Bronchial epithelial cell (primary cell): ENCODE measurements around the gene COPS6. TPM values are rescaled to one million over a fixed set of nuclear protein-coding genes. Genes with fewer than 3 reads are reported as not detected.

ENCODE experiments used
- DNase-seq: peaks from one replicate; pipeline ENCODE4 v3.0.0-alpha.2; 2010; ENCODE audit warnings: low read depth
- FAIRE-seq: peaks from 2 replicates; lab custom pipeline; 2011; peaks lifted over from hg19 to GRCh38; lab: Jason Lieb, UNC
- H3K27me3 ChIP-seq: 2 replicates; pipeline ENCODE4 v1.5.1; 2011; ENCODE audit warnings: low read length; ENCODE audit not compliant: control insufficient read depth, insufficient read depth
- H3K36me3 ChIP-seq: 2 replicates; pipeline ENCODE4 v1.5.1; 2011; ENCODE audit warnings: low read length; ENCODE audit not compliant: control insufficient read depth, insufficient read depth
- H3K4me3 ChIP-seq: 2 replicates; pipeline ENCODE4 v1.5.1; 2011; ENCODE audit warnings: mild to moderate bottlenecking, low read depth, low read length, control low read depth
- total RNA-seq: library from RNA; depleted of rRNA; stranded (reverse); fragments of >200 nt; gene quantifications from 2 replicates; pipeline ENCODE4 v1.2.1, GENCODE V29; 2014
- TF ChIP-seq, protein P1 (sequence below): IDR thresholded peaks from 2 replicates; pipeline ENCODE4 v1.5.1; 2011; ENCODE audit warnings: mild to moderate bottlenecking, moderate library complexity, low read length, control low read depth, inconsistent platforms; ENCODE audit not compliant: insufficient read depth, severe bottlenecking

The COPS6 gene
- total RNA-seq, 1 donor from 2014 or later = 60.0 TPM

DNA sequence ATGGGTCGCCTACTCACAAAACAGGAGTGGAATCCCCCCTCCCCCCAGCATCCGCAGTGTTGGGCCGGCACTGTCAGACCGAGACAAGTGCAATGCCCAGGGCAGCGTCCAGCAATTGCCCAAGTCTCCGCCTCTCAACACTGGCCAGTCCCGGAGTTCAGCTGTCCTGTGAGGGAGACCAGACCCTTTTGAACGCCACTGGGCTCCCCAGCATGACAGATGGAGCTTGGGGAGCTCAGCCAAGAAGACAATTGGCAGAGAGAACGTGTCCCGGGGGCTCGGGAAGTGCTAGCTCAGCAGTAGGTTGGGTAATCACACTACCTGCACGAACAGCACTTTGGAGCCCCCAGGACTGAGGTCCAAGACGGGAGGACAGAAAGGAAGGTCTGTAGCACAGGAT, 4.7 kb downstream of the COPS6 start:
- TF ChIP-seq, protein P1, sequence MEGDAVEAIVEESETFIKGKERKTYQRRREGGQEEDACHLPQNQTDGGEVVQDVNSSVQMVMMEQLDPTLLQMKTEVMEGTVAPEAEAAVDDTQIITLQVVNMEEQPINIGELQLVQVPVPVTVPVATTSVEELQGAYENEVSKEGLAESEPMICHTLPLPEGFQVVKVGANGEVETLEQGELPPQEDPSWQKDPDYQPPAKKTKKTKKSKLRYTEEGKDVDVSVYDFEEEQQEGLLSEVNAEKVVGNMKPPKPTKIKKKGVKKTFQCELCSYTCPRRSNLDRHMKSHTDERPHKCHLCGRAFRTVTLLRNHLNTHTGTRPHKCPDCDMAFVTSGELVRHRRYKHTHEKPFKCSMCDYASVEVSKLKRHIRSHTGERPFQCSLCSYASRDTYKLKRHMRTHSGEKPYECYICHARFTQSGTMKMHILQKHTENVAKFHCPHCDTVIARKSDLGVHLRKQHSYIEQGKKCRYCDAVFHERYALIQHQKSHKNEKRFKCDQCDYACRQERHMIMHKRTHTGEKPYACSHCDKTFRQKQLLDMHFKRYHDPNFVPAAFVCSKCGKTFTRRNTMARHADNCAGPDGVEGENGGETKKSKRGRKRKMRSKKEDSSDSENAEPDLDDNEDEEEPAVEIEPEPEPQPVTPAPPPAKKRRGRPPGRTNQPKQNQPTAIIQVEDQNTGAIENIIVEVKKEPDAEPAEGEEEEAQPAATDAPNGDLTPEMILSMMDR = no peak
- no peak for FAIRE-seq
- Histone ChIP-seq H3K27me3 (no peaks in the 10 kb centered on the region), H3K4me3 (no peak overlapping the region), H3K36me3 (peaks cover 56% of the 10 kb centered on the region)
- no peak for DNase-seq

DNA sequence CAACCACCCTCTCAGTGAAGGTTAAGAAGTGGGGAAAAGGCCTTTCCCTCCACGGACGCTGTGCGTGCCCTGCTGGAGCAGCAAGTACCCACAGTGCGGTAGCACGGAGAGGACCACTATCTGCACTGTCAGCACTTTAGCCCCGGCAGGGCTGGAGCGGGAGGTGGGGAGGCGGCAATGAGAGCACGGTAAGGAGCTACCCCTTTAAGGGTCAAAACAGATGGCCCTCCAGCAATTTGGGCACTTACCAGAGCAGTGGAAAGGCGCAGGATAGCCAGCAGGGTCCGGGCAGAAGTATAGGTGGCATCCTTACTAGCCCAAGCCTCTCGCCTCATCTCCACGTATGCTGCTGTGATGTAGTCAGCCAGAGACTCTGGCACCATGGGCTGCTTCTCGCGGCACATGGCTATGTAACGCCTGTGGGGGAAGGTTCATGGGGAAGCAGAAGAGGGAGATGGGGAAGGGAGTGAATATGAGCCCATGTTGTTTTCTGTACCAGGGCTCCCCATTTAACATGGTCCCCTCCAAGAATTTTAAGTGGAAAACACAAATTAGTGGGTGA, 5.2 kb downstream of the COPS6 start:
- H3K27me3 ChIP-seq = no peaks in the 10 kb centered on the region
- H3K36me3 ChIP-seq = peaks cover 57% of the 10 kb centered on the region
- no peak for DNase-seq
- H3K4me3 ChIP-seq = no peak overlapping the region
- TF ChIP-seq, protein P1 = no peak
- FAIRE-seq = no peak

DNA sequence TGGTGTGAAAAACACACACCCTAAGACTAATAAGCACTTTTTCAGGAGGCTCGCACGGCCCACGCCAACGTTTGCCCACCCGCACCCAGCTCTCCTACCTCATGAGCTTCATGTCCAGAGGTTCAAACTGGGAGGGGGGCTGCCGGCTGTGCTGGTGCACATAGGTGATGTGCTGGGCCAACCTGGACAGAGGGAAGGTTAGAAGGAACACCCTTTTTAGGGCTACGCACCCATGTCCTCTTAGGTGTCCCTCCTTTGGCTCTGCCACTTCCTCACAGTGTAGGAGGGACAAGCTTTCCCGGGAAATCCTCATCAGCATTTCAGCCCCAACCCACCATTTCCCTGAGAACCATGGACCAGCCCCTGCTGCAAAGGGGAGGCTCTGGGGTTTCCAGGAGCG, 6.5 kb downstream of the COPS6 start:
- H3K36me3 ChIP-seq = peaks cover 59% of the 10 kb centered on the region
- DNase-seq = no peak
- no peak for FAIRE-seq
- H3K4me3 ChIP-seq = no peak overlapping the region
- TF ChIP-seq, protein P1 = no peak
- H3K27me3 ChIP-seq = no peaks in the 10 kb centered on the region

DNA sequence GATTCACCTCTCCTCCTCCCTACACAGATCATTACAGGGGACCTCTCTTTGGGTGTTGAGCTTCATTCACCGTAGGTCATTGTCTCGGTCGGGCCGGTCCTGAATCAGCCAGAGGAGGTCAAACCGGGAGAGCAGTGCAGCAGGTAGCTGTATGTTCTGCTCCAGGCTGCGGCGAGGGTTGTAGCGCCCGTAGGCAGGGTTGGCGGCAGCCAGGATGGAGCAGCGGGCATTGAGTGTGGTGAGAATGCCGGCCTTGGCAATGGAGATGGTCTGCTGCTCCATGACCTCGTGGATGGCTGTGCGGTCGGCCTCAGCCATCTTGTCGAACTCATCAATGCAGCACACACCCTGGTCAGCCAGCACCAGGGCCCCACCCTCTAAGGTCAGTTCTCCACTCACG, 6.9 kb downstream of the COPS6 start:
- Histone ChIP-seq H3K36me3 (peaks cover 56% of the 10 kb centered on the region), H3K4me3 (no peak overlapping the region), H3K27me3 (no peaks in the 10 kb centered on the region)
- FAIRE-seq (no peak), DNase-seq (no peak)
- TF ChIP-seq, protein P1 = no peak

- DNase-seq = no peak
- no peaks in the 10 kb centered on the region for H3K27me3 ChIP-seq
- FAIRE-seq = no peak
These were observed 10.1 kb downstream of the COPS6 start for GRCh38 chr7:100098913-100099312.

More at GRCh38 chr7:100098913-100099312, 10.1 kb downstream of the COPS6 start:
- H3K4me3 ChIP-seq = no peak overlapping the region
- TF ChIP-seq, protein P1 = no peak
- peaks cover 36% of the 10 kb centered on the region for H3K36me3 ChIP-seq
